Suprapubic skin (tissue), 3 donors: ENCODE data around the gene ZNF283.

ENCODE experiments used
- EP300 ChIP-seq: sonication (generic); formaldehyde crosslinking; IDR thresholded peaks from one replicate; pipeline ENCODE4 v1.6.1; 2017; ENCODE audit warnings: antibody characterized with exemption
- POLR2A ChIP-seq, 2 donors: fragments of 450-650 bp; IDR thresholded peaks; one replicate each; pipeline ENCODE4 v1.6.1; 2017; ENCODE audit warnings: antibody characterized with exemption in 2 of 2, mild to moderate bottlenecking in 2 of 2, moderate library complexity in 2 of 2
- TF ChIP-seq, protein P1 (sequence below), 2 donors: fragments of 200-600 bp in 1 of 2; fragments of 450-650 bp in 1 of 2; sonication (generic) in 1 of 2; IDR thresholded peaks; one replicate each; pipeline ENCODE4 v1.5.1; 2016 to 2019; ENCODE audit warnings: antibody characterized with exemption in 2 of 2, mild to moderate bottlenecking in 1 of 2, moderate library complexity in 1 of 2

DNA sequence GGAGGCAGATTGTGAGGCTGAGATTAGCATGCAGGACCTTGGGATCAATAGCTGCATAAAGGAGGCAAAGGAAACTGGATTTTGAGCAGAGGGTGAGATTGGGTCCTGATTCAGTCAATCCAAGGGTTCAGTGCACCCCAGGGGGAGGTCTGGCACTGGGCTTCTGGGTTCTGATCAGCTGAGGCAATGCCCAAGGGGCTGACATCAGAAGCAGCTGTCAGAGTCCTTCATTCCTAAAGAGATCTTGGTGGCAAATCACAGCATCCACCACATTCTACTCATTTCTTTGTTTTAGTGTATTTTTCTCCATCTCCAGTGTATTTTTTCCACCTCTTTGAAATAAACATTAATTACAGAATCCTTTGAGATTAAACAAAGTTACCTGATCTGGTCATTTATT lies 19.5 kb upstream of the ZNF283 start:
- TF ChIP-seq POLR2A (IDR thresholded peaks at IDR 0.05) (no peak), EP300 (no peak)
- TF ChIP-seq, protein P1, sequence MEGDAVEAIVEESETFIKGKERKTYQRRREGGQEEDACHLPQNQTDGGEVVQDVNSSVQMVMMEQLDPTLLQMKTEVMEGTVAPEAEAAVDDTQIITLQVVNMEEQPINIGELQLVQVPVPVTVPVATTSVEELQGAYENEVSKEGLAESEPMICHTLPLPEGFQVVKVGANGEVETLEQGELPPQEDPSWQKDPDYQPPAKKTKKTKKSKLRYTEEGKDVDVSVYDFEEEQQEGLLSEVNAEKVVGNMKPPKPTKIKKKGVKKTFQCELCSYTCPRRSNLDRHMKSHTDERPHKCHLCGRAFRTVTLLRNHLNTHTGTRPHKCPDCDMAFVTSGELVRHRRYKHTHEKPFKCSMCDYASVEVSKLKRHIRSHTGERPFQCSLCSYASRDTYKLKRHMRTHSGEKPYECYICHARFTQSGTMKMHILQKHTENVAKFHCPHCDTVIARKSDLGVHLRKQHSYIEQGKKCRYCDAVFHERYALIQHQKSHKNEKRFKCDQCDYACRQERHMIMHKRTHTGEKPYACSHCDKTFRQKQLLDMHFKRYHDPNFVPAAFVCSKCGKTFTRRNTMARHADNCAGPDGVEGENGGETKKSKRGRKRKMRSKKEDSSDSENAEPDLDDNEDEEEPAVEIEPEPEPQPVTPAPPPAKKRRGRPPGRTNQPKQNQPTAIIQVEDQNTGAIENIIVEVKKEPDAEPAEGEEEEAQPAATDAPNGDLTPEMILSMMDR (IDR thresholded peaks at IDR 0.05): no peak
